Effector memory CD8-positive, alpha-beta T cell (primary cell): ENCODE data around the gene UBTD1.

Experiments
- ATAC-seq: fragments of 150-1000 bp; cut with Tn5 transposase; replicated peaks from 2 replicates; pipeline ENCODE4 v1.10.0; 2021; ENCODE audit warnings: mild to moderate bottlenecking, moderate library complexity
- DNase-seq, 3 experiments: peaks; one replicate each; pipeline ENCODE4 v3.0.0; 2021
- H3K27ac Mint-ChIP-seq, 2 donors: one replicate each; pipeline ENCODE4 v1.8.0; 2022; ENCODE audit warnings: mild to moderate bottlenecking in 2 of 2, mixed read lengths in 2 of 2, moderate library complexity in 2 of 2
- H3K27me3 Mint-ChIP-seq, 2 donors: one replicate each; pipeline ENCODE4 v1.8.0; 2022; ENCODE audit warnings: mixed read lengths in 2 of 2
- H3K36me3 Mint-ChIP-seq: one replicate; pipeline ENCODE4 v1.8.0; 2022; ENCODE audit warnings: mild to moderate bottlenecking, moderate library complexity, mixed read lengths; ENCODE audit not compliant: insufficient read depth
- H3K4me1 Mint-ChIP-seq, 2 donors: one replicate each; pipeline ENCODE4 v1.8.0; 2022; ENCODE audit warnings: low read depth in 2 of 2, mixed read lengths in 2 of 2
- H3K4me3 Mint-ChIP-seq, 2 donors: one replicate each; pipeline ENCODE4 v1.8.0; 2022; ENCODE audit warnings: mild to moderate bottlenecking in 2 of 2, mixed read lengths in 2 of 2, moderate library complexity in 2 of 2
- H3K9me3 Mint-ChIP-seq, 2 donors: one replicate each; pipeline ENCODE4 v1.8.0; 2022; ENCODE audit warnings: mixed read lengths in 2 of 2
- total RNA-seq, 9 experiments: gene quantifications; one replicate each; lab custom pipeline; 2026; lab: John Stamatoyannopoulos, UW

The UBTD1 gene, protein sequence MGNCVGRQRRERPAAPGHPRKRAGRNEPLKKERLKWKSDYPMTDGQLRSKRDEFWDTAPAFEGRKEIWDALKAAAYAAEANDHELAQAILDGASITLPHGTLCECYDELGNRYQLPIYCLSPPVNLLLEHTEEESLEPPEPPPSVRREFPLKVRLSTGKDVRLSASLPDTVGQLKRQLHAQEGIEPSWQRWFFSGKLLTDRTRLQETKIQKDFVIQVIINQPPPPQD
- total RNA-seq, result 0 to 4.0 (median 2.4) reads per million in 9 experiments

DNA sequence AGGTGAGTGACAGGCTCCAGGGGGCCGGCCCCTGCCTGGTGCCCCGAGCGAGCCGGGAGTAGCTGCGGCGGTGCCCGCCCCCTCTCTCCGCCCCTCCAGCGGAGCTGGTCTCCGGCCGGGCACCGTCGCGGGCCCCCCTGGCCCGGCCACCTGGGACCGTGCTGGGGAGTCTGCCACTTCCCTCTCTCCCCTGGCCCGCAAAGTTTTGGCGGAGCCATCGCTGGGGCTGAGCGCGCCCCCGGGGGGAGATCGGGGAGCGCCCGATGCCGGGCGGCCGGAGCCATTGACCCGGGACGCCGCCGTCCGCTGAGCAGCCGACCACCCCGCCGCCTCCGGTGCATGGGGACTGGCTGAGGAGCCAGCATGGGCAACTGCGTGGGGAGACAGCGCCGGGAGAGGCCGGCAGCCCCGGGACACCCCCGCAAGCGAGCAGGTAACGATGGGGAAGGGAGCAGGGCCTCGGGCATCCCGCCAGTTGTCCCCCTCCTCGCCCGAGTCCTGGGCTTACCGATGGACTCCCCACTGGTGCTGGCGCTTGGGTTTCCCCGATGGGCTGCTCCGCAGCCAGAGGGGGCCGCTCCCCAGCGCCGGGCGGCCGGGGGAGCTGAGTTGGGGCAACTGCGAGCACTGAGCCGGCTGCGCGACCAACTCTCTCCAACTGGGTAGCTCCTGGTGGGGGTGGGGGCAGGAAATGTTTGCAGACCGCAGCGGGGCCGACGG lies at the start of gene UBTD1:
UBTD1 (plus strand) TSS at position 84 of the 720 bp plus-strand sequence; CDS start at position 364, 280 bp downstream.
- H3K4me1 Mint-ChIP-seq, result peaks cover 21 to 30% of the 10 kb centered on the region in 2 donors
- peak within 1 kb of the TSS; percentile 96 to 98 for H3K4me3 Mint-ChIP-seq
- no peaks in the 10 kb centered on the region for H3K9me3 Mint-ChIP-seq
- H3K27me3 Mint-ChIP-seq, result peaks cover 26 to 34% of the 10 kb centered on the region in 2 donors
- H3K27ac Mint-ChIP-seq, result peak within 1 kb of the TSS; percentile 96 to 98
- peak; percentile 20 to 46 (median 20) for DNase-seq
- peaks cover 13% of the 10 kb centered on the region for H3K36me3 Mint-ChIP-seq
- ATAC-seq, result peak; percentile 2

DNA sequence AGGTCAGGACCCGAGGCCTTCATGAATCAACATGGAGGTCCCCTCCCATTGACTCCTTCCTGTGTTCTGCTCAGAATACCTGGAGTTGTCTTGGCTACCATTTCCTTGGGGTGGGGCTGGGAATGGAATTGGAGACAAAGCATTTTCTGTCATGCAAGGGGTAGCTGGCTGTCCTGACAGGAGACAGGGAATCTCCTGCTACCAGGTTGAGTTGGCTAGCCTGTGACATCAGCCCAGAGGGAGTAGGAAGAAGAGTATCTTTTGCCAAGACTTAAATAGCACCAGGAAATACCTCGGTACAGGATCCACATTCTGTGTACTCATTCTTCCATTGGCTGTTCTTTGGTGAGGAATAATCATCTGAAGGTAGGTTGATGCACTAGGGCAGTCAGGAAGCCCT lies 47.9 kb upstream of the UBTD1 start:
- peaks cover 11% of the 10 kb centered on the region for H3K36me3 Mint-ChIP-seq

DNA sequence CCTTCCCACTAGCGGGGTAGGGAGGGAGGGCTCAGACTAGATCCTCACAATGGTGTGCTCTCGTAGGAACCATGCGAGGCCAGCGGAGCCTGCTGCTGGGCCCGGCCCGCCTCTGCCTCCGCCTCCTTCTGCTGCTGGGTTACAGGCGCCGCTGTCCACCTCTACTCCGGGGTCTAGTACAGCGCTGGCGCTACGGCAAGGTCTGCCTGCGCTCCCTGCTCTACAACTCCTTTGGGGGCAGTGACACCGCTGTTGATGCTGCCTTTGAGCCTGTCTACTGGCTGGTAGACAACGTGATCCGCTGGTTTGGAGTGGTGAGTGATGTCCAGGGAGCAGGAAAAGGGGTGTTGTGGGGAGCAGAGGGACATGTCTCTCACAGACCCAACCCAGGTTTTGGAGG lies 47.1 kb upstream of the UBTD1 start:
- H3K27ac Mint-ChIP-seq, result no peak overlapping the region

More for the DNA sequence above, 47.9 kb upstream of the UBTD1 start:
- ATAC-seq, result no peak
- Mint-ChIP-seq H3K4me3 (no peak overlapping the region), H3K27me3 (no peaks in the 10 kb centered on the region), H3K27ac (peak overlapping the region in 1 of 2 donors; percentile 57), H3K9me3 (no peaks in the 10 kb centered on the region), H3K4me1 (peaks cover 17 to 23% of the 10 kb centered on the region in 2 donors)
- DNase-seq, result no peak

DNA sequence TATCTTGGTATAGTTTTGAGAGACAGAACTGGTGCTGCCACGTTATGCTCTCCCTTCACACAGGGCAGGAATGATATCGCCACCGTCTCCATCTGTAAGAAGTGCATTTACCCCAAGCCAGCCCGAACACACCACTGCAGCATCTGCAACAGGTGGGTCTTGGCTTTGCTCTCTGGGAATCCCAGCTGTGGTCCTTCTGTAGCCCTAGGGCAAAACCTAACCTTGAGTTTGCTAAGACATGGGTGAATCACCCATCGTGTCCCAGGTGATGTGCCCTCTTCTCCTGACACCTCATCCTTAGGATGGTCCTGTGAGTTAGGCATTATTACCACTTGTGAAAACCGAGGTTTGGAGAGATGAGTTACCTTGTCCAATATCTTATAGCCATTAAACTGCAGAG lies 46.4 kb upstream of the UBTD1 start:
- Mint-ChIP-seq H3K9me3 (no peaks in the 10 kb centered on the region), H3K4me3 (no peak overlapping the region), H3K27me3 (no peaks in the 10 kb centered on the region), H3K4me1 (peaks cover 11 to 18% of the 10 kb centered on the region in 2 donors), H3K36me3 (peaks cover 17% of the 10 kb centered on the region), H3K27ac (peak overlapping the region in 1 of 2 donors; percentile 76)
- ATAC-seq (no peak), DNase-seq (no peak)

More for the DNA sequence above, 47.1 kb upstream of the UBTD1 start:
- Mint-ChIP-seq H3K9me3 (no peaks in the 10 kb centered on the region), H3K27me3 (no peaks in the 10 kb centered on the region), H3K4me1 (peaks cover 11 to 18% of the 10 kb centered on the region in 2 donors), H3K4me3 (no peak overlapping the region), H3K36me3 (peaks cover 12% of the 10 kb centered on the region)
- ATAC-seq (no peak), DNase-seq (no peak)

DNA sequence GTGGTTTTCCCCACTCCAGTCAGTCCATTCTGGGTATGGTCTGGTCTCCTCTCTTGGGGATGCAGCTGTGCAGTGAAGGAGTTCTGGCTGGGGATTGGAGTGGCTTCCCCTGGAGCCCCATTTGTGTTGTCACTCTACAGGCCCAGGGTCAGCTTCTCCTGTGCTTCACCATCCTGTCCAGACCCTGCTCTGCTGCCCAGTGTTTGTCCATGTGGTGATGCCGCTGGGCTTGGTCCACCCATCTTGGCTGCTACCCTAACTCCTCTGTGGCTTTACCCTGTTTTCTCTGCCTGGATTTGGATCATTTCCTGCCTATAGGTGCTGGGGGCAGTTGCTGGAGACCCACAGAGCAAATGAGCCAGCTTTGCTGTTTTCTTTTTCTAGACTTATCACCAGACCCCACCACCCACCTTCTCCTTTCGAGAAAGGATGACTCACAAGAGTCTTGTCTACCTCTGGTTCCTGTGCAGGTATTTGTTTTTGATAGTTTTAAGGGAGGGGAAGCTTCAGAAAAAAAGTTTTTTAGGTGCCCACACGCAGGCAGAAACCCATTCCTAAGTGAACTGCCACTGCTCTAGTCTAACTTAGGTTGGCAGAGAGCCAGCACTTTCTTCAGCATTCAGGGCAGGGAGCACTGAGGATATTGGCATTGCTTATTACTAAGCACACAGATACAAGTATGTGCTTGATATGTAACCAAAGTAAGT lies 44.2 kb upstream of the UBTD1 start:
- H3K4me3 Mint-ChIP-seq, result no peak overlapping the region

DNA sequence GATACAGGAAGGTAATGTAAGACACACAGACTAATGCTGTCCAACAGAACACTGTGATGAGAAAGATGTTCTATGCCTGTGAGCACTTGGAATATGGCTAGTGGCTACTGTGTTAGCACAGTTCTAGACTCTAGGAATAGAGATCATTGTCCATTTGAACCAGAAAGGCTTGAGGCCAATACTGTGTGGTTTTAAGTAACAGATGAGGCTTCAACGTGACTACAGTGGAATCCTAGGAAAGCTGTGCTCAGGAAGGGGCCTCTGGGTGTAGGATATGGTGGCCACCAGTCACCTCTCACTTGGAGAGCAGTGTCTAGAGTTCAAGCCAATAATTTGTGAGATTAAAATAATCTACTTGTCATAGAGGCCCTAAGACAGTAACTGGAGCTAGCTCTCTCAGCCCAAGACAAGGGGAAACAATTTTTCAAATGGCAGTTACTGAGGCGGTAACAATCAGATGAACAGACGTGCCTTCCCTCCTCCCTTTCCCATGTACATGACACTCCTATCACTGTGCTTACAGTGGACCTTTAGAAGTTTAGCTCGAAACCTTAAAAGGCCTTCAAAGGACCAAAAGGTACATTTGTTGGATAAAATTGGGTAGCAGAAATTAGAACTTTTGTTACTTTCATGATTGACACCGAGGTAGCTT lies 42.6 kb upstream of the UBTD1 start:
- peaks cover 0 to 7% of the 10 kb centered on the region in 2 donors for H3K4me1 Mint-ChIP-seq
- H3K36me3 Mint-ChIP-seq, result peaks cover 41% of the 10 kb centered on the region
- DNase-seq (no peak), ATAC-seq (no peak)
- no peak overlapping the region for H3K4me3 Mint-ChIP-seq
- no peaks in the 10 kb centered on the region for H3K9me3 Mint-ChIP-seq
- peak overlapping the region; percentile 0 to 55 for H3K27ac Mint-ChIP-seq
- no peaks in the 10 kb centered on the region for H3K27me3 Mint-ChIP-seq

More for the DNA sequence above, 44.2 kb upstream of the UBTD1 start:
- H3K9me3 Mint-ChIP-seq, result no peaks in the 10 kb centered on the region
- DNase-seq (no peak), ATAC-seq (no peak)
- H3K27ac Mint-ChIP-seq, result peak overlapping the region; percentile 76 to 86
- H3K36me3 Mint-ChIP-seq, result peaks cover 38% of the 10 kb centered on the region
- no peaks in the 10 kb centered on the region for H3K27me3 Mint-ChIP-seq
- peaks cover 6 to 12% of the 10 kb centered on the region in 2 donors for H3K4me1 Mint-ChIP-seq

DNA sequence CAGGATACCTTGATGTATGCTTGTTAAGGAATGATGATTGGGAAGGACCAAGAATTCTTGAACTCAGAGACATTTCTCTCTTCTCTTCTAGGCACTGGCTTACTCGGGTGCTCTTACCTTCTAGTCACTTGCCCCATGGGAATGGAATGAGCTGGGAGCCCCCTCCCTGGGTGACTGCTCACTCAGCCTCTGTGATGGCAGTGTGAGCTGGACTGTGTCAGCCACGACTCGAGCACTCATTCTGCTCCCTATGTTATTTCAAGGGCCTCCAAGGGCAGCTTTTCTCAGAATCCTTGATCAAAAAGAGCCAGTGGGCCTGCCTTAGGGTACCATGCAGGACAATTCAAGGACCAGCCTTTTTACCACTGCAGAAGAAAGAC lies 42.0 kb upstream of the UBTD1 start:
- Mint-ChIP-seq H3K4me1 (peaks cover 0 to 7% of the 10 kb centered on the region in 2 donors), H3K9me3 (no peaks in the 10 kb centered on the region), H3K27me3 (no peaks in the 10 kb centered on the region), H3K27ac (peak overlapping the region in 1 of 2 donors; percentile 55), H3K36me3 (peaks cover 46% of the 10 kb centered on the region), H3K4me3 (no peak overlapping the region)
- DNase-seq (no peak), ATAC-seq (no peak)

DNA sequence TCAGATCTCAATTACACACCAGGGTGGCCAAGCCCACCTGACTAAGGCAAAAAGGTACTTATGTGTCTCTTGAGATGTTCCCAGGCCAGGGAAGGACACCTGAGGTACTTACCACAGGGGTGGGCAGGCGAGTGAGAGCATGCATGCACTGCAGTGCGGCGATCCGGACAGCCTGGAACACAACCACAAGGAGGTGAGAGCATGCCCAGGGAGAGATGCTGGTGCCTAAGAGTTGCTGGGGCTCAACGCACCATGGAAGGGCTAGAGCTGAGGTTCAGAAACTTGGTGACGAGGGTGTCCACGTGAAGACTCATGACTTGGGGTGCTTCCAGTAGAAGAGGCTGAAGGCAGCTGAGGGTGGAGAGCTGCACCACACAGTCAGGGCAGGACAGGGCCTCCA lies 39.6 kb upstream of the UBTD1 start:
- no peak for ATAC-seq
- DNase-seq, result no peak
- Mint-ChIP-seq H3K9me3 (no peaks in the 10 kb centered on the region), H3K27me3 (no peaks in the 10 kb centered on the region), H3K27ac (no peak overlapping the region), H3K4me3 (no peak overlapping the region), H3K4me1 (peaks cover 2 to 3% of the 10 kb centered on the region in 2 donors), H3K36me3 (peaks cover 54% of the 10 kb centered on the region)

DNA sequence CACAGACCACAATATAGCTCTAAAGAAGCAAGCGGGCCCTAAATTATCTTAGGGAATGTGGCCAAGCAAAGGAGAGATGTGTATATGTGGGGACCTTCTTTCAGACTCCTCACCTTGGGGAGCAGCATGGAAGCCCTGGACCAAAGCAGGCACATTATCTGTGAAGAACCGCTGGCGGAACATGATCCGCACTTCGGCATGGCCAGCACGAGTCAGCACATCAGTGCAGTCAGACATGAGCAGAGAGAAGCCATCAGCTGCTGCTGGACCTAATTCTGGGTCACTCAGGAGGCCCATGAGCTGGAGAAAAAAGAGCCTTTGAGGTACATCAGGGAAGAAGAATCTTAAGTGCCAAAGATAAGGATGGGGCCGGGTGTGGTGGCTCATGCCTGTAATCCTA lies 38.8 kb upstream of the UBTD1 start:
- no peak for ATAC-seq
- Mint-ChIP-seq H3K36me3 (peaks cover 61% of the 10 kb centered on the region), H3K9me3 (no peaks in the 10 kb centered on the region)

DNA sequence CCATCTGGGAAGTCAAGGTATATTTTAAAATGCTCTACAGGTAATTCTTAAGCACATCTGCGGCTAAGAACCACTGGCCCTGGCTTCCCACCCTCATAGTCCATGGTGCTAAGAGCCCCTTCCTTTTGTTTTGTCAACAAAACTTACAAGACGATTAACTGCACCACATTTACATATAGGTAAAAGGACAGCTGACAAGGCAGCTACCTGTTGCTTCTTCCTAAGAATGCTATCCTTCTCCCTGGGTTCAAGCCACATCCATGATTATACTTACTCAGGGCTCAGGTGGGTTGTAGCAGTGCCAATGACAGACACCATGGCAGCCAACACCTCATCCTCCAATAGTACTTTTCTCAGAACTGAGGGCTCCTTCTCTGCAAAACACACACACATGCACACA lies 36.4 kb upstream of the UBTD1 start:
- H3K36me3 Mint-ChIP-seq, result peaks cover 70% of the 10 kb centered on the region
- no peaks in the 10 kb centered on the region for H3K27me3 Mint-ChIP-seq
- no peaks in the 10 kb centered on the region for H3K9me3 Mint-ChIP-seq
- ATAC-seq (no peak), DNase-seq (no peak)
- H3K4me3 Mint-ChIP-seq, result no peak overlapping the region
- H3K4me1 Mint-ChIP-seq, result peaks cover 2 to 3% of the 10 kb centered on the region in 2 donors
- no peak overlapping the region for H3K27ac Mint-ChIP-seq

More for the DNA sequence above, 38.8 kb upstream of the UBTD1 start:
- H3K4me3 Mint-ChIP-seq, result no peak overlapping the region
- peak overlapping the region in 1 of 2 donors; percentile 86 for H3K27ac Mint-ChIP-seq
- H3K4me1 Mint-ChIP-seq, result peaks cover 2 to 3% of the 10 kb centered on the region in 2 donors
- H3K27me3 Mint-ChIP-seq, result no peaks in the 10 kb centered on the region
- DNase-seq, result no peak

DNA sequence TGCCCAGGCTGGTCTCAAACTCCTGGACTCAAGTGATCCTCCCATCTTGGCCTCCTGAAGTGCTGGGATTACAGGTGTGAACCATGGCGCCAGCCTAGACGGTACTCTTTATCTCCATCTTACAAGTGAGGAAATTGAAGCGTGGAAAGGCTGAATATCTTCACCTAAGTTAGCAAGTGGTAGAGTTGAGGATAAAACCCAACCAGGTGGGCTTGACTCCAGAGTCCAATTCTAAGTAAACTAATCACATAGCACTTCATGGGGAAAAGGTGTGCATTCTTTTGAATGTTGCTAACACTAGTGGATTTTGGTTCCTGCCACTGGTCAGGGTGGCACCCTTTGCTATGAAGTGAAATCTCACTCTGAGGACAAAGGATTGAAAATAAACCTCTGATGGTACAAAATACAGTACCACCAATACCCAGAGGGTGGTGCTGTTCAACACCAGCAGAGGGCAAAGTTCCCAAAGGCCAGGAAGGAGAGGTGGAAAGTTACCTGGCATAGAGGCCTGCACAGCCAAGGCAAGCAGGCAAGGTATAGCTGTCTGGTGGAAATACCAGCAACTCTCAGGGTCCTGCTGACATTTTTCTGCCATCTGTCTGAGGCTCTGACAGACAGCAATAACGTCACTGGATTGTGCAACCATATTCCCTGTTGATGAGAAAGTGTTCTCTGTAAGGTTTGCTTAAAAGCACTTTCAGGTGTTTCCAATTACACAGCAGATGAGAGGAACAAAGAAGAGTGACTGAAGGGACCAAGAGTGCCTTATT lies 35.2 kb upstream of the UBTD1 start:
- Mint-ChIP-seq H3K4me1 (peaks cover 2 to 3% of the 10 kb centered on the region in 2 donors), H3K4me3 (no peak overlapping the region), H3K36me3 (peaks cover 64% of the 10 kb centered on the region), H3K27me3 (no peaks in the 10 kb centered on the region), H3K9me3 (no peaks in the 10 kb centered on the region), H3K27ac (peak overlapping the region in 1 of 2 donors; percentile 80)
- ATAC-seq (peak; percentile 59), DNase-seq (peak; percentile 23 to 42 (median 31))

DNA sequence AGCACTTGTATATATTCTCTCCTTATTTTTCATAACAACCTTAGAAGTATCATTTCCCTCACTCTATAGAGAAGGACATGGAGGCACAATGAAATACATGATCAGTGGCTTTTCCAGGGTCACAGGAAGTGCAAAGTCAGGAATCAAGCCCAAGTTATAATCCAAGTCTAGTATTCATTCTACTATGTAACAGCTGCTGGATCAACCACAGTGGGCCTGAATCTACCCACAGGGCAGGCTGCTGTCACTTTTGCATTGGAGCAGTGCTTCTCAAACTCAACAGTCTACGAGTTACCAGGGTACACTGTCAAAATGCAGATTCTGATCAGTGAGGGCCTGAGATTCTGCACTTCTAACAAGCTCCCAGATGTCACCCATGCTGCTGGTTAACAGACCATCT lies 34.5 kb upstream of the UBTD1 start:
- Mint-ChIP-seq H3K9me3 (no peaks in the 10 kb centered on the region), H3K4me3 (no peak overlapping the region), H3K36me3 (peaks cover 57% of the 10 kb centered on the region), H3K27me3 (no peaks in the 10 kb centered on the region), H3K4me1 (peaks cover 0 to 3% of the 10 kb centered on the region in 2 donors), H3K27ac (peak overlapping the region; percentile 35 to 80)
- no peak for DNase-seq
- ATAC-seq, result no peak
